Parathyroid adenoma (tissue), 2 donors: ENCODE data around the gene NKAIN2.

Experiments
- H2AFZ ChIP-seq: fragments of 300-600 bp; sonication (generic); one replicate; pipeline ENCODE4 v1.7.0; 2017; ENCODE audit warnings: antibody characterized with exemption, mild to moderate bottlenecking
- H3K27ac ChIP-seq: fragments of 300-600 bp; sonication (generic); one replicate; pipeline ENCODE4 v1.7.0; 2017
- H3K27me3 ChIP-seq: fragments of 300-600 bp; sonication (generic); one replicate; pipeline ENCODE4 v1.7.0; 2017; ENCODE audit warnings: low read length; ENCODE audit not compliant: control insufficient read depth, insufficient read depth
- H3K36me3 ChIP-seq: fragments of 300-600 bp; sonication (generic); one replicate; pipeline ENCODE4 v1.7.0; 2017; ENCODE audit warnings: low read length; ENCODE audit not compliant: control insufficient read depth, insufficient read depth
- H3K4me1 ChIP-seq: fragments of 300-600 bp; sonication (generic); one replicate; pipeline ENCODE4 v1.7.0; 2017; ENCODE audit warnings: control low read depth
- H3K4me2 ChIP-seq: fragments of 300-600 bp; sonication (generic); one replicate; pipeline ENCODE4 v1.7.0; 2017; ENCODE audit warnings: low read length
- H3K4me3 ChIP-seq: fragments of 300-600 bp; sonication (generic); one replicate; pipeline ENCODE4 v1.7.0; 2017; ENCODE audit warnings: low read depth, low read length
- H3K79me2 ChIP-seq: fragments of 300-600 bp; sonication (generic); one replicate; pipeline ENCODE4 v1.7.0; 2017; ENCODE audit warnings: control low read depth
- H3K9ac ChIP-seq: fragments of 300-600 bp; sonication (generic); one replicate; pipeline ENCODE4 v1.7.0; 2017; ENCODE audit warnings: mild to moderate bottlenecking
- H3K9me3 ChIP-seq: fragments of 300-600 bp; sonication (generic); one replicate; pipeline ENCODE4 v1.7.0; 2017; ENCODE audit warnings: low read length; ENCODE audit not compliant: control insufficient read depth
- TF ChIP-seq, protein P1 (sequence below): fragments of 300-600 bp; sonication (generic); IDR thresholded peaks from one replicate; pipeline ENCODE4 v1.7.0; 2017; ENCODE audit warnings: antibody characterized with exemption, mild to moderate bottlenecking
- donor health status: primary hyperparathyroidism.

NKAIN2 gene

DNA sequence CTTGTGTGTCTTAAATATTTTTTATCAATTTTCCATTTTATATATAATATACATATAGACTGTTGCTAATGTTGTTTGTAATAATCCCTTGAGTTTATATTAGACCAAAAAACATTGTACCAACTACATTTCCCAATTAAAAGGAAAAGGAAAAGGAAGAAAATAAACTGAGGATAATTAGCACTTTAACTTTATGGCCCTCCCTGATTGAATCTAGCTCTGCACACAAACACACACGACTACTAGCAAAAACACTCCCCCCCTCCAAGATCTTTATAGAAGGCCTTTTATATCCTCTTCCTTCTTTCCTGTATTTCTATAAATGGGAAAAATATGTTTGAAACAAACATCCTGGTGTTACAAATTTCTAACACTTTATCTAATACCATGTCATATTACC lies 276.8 kb downstream of the NKAIN2 start:
- Histone ChIP-seq H3K27me3 (no peaks in the 10 kb centered on the region), H3K79me2 (no peaks in the 10 kb centered on the region), H3K4me2 (no peak overlapping the region), H3K9ac (no peak overlapping the region), H3K4me3 (no peak overlapping the region), H3K9me3 (no peaks in the 10 kb centered on the region), H3K36me3 (no peaks in the 10 kb centered on the region), H3K27ac (no peak overlapping the region), H3K4me1 (no peaks in the 10 kb centered on the region), H2AFZ (no peak overlapping the region)
- TF ChIP-seq, protein P1, sequence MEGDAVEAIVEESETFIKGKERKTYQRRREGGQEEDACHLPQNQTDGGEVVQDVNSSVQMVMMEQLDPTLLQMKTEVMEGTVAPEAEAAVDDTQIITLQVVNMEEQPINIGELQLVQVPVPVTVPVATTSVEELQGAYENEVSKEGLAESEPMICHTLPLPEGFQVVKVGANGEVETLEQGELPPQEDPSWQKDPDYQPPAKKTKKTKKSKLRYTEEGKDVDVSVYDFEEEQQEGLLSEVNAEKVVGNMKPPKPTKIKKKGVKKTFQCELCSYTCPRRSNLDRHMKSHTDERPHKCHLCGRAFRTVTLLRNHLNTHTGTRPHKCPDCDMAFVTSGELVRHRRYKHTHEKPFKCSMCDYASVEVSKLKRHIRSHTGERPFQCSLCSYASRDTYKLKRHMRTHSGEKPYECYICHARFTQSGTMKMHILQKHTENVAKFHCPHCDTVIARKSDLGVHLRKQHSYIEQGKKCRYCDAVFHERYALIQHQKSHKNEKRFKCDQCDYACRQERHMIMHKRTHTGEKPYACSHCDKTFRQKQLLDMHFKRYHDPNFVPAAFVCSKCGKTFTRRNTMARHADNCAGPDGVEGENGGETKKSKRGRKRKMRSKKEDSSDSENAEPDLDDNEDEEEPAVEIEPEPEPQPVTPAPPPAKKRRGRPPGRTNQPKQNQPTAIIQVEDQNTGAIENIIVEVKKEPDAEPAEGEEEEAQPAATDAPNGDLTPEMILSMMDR, result no peak

DNA sequence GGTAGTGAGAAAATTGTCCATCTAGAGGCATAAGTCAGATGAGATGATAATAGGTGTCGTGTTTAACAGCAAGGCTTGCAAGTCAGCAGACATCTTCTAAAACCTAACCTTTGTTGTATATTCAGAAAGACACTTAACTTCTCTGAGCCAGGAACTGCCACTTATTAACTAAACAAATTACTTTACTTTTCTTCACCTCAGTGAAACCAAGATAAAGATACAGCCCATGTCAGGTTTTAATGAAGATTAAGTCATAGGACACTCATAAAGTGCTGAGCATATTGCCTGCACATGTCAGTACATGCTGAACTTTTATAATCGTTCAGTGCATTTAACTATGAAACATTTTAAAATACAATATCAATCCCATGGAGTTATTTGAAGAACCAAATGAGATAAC lies 286.8 kb downstream of the NKAIN2 start:
- Histone ChIP-seq H2AFZ (no peak overlapping the region), H3K36me3 (no peaks in the 10 kb centered on the region), H3K27ac (no peak overlapping the region), H3K79me2 (no peaks in the 10 kb centered on the region), H3K27me3 (no peaks in the 10 kb centered on the region), H3K4me2 (no peak overlapping the region), H3K9me3 (no peaks in the 10 kb centered on the region), H3K9ac (no peak overlapping the region), H3K4me3 (no peak overlapping the region), H3K4me1 (no peaks in the 10 kb centered on the region)
- TF ChIP-seq, protein P1, result no peak

DNA sequence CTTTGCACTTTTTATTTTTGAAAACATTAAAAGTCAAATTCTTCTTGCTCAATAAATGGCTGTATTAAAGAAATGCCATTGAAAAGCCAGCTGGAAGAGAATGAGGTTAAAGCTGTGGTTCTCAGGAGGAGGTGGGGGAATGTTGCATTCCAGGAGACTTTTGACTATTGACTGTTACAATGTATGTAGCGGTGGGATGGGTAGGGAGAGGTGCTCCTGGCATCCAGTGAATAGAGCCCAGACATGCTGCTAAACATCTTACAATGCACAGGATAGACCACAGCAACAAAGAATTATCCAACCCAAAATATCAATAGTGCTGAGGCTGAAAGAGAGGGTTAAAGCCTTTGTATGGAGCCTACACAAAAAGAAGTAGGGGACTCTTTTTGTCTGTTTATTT lies 295.9 kb downstream of the NKAIN2 start:
- H3K9me3 ChIP-seq, result no peaks in the 10 kb centered on the region
- H3K4me3 ChIP-seq, result no peak overlapping the region
- no peak overlapping the region for H3K4me2 ChIP-seq
- no peaks in the 10 kb centered on the region for H3K79me2 ChIP-seq
- TF ChIP-seq, protein P1, result no peak
- no peaks in the 10 kb centered on the region for H3K27me3 ChIP-seq
- H3K27ac ChIP-seq, result no peak overlapping the region
- H3K9ac ChIP-seq, result no peak overlapping the region
- no peaks in the 10 kb centered on the region for H3K36me3 ChIP-seq
- H2AFZ ChIP-seq, result no peak overlapping the region
- no peaks in the 10 kb centered on the region for H3K4me1 ChIP-seq

DNA sequence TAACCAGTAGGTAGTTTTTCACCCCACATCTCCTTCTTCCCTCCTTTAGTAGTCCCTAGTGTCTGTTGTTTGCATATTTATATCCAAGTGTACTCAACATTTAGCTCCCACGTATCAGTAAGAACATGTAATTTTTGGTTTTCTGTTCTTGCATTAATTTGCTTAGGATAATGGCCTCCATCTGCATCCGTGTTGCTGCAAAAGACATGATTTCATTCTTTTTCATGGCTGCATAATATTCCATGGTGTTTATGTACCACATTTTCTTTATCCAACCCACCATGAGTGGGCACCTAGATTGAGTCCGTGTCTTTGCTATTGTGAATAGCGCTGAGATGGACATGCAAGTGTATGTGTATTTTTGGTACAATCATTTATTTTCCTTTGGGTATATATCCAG lies 306.8 kb downstream of the NKAIN2 start:
- Histone ChIP-seq H3K4me3 (no peak overlapping the region), H3K27ac (no peak overlapping the region), H3K4me1 (no peaks in the 10 kb centered on the region), H3K79me2 (no peaks in the 10 kb centered on the region), H2AFZ (no peak overlapping the region), H3K4me2 (no peak overlapping the region), H3K27me3 (no peaks in the 10 kb centered on the region), H3K36me3 (no peaks in the 10 kb centered on the region), H3K9me3 (no peaks in the 10 kb centered on the region), H3K9ac (no peak overlapping the region)
- TF ChIP-seq, protein P1, result no peak

DNA sequence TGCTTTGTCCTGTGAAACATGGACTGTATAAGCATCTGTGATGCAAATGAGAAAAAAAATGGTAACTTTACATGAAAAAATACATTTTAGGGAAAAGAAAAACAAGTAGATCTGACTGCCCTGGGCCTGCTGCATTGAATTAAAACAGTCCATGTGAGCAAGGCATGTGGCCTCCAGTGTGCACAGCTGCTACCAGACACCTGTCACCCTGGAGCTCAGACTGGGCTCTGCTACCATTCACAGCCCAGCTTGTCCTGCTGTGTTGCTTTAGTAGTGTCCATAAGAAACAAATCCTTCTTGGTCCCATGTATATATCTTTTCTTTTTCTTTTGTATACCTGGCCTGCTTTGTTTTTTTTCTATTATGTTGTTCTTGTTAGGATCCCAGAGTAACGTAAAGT lies 315.9 kb downstream of the NKAIN2 start:
- Histone ChIP-seq H3K4me1 (no peaks in the 10 kb centered on the region), H3K36me3 (no peaks in the 10 kb centered on the region), H3K4me3 (no peak overlapping the region), H3K79me2 (no peaks in the 10 kb centered on the region), H3K27ac (no peak overlapping the region), H3K27me3 (no peaks in the 10 kb centered on the region), H2AFZ (no peak overlapping the region), H3K4me2 (no peak overlapping the region), H3K9ac (no peak overlapping the region), H3K9me3 (no peaks in the 10 kb centered on the region)
- TF ChIP-seq, protein P1, result no peak
